Progenitor cell of endocrine pancreas (in vitro differentiated cells): ENCODE measurements around the gene ATP8B1. TPM values are rescaled to one million over a fixed set of nuclear protein-coding genes. Genes with fewer than 3 reads are reported as not detected.

ENCODE experiments used
- DNase-seq: peaks from one replicate; pipeline ENCODE4 v3.0.0; 2021; ENCODE audit warnings: low spot score; ENCODE audit not compliant: unreplicated experiment
- H3K27ac Mint-ChIP-seq: 2 replicates; pipeline ENCODE4 v1.8.0; 2021; ENCODE audit warnings: mild to moderate bottlenecking, moderate library complexity, mixed read lengths
- H3K27me3 Mint-ChIP-seq: 2 replicates; pipeline ENCODE4 v1.8.0; 2021; ENCODE audit warnings: mixed read lengths
- H3K36me3 Mint-ChIP-seq: 2 replicates; pipeline ENCODE4 v1.8.0; 2022; ENCODE audit warnings: mixed read lengths; ENCODE audit not compliant: insufficient read depth
- H3K4me1 Mint-ChIP-seq: 2 replicates; pipeline ENCODE4 v1.8.0; 2021; ENCODE audit warnings: low read depth, mixed read lengths
- H3K4me3 Mint-ChIP-seq: 2 replicates; pipeline ENCODE4 v1.8.0; 2021; ENCODE audit warnings: low read depth, mild to moderate bottlenecking, moderate library complexity, mixed read lengths
- H3K9me3 Mint-ChIP-seq: 2 replicates; pipeline ENCODE4 v1.8.0; 2021; ENCODE audit warnings: low read depth, mixed read lengths
- total RNA-seq: library from RNA; stranded (reverse); gene quantifications from 2 replicates; pipeline ENCODE4 v1.2.1, GENCODE V29; 2021
- TF ChIP-seq, protein P1 (sequence below): fragments of 200-600 bp; sonication (generic); IDR thresholded peaks from one replicate; pipeline ENCODE4 v1.5.0; 2021; ENCODE audit warnings: antibody characterized with exemption, mild to moderate bottlenecking; ENCODE audit not compliant: unreplicated experiment

ATP8B1 gene
- total RNA-seq, 1 donor from 2014 or later, result 21.9 TPM

GRCh38 chr18:57844319-57844718 lies 41.2 kb upstream of the ATP8B1 start:
- no peak for DNase-seq
- H3K4me3 Mint-ChIP-seq, result no peak overlapping the region
- no peaks in the 10 kb centered on the region for H3K36me3 Mint-ChIP-seq
- no peaks in the 10 kb centered on the region for H3K9me3 Mint-ChIP-seq
- peaks cover 7% of the 10 kb centered on the region for H3K4me1 Mint-ChIP-seq
- H3K27ac Mint-ChIP-seq, result no peak overlapping the region
- TF ChIP-seq, protein P1, sequence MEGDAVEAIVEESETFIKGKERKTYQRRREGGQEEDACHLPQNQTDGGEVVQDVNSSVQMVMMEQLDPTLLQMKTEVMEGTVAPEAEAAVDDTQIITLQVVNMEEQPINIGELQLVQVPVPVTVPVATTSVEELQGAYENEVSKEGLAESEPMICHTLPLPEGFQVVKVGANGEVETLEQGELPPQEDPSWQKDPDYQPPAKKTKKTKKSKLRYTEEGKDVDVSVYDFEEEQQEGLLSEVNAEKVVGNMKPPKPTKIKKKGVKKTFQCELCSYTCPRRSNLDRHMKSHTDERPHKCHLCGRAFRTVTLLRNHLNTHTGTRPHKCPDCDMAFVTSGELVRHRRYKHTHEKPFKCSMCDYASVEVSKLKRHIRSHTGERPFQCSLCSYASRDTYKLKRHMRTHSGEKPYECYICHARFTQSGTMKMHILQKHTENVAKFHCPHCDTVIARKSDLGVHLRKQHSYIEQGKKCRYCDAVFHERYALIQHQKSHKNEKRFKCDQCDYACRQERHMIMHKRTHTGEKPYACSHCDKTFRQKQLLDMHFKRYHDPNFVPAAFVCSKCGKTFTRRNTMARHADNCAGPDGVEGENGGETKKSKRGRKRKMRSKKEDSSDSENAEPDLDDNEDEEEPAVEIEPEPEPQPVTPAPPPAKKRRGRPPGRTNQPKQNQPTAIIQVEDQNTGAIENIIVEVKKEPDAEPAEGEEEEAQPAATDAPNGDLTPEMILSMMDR, result no peak
- H3K27me3 Mint-ChIP-seq, result no peaks in the 10 kb centered on the region

DNA sequence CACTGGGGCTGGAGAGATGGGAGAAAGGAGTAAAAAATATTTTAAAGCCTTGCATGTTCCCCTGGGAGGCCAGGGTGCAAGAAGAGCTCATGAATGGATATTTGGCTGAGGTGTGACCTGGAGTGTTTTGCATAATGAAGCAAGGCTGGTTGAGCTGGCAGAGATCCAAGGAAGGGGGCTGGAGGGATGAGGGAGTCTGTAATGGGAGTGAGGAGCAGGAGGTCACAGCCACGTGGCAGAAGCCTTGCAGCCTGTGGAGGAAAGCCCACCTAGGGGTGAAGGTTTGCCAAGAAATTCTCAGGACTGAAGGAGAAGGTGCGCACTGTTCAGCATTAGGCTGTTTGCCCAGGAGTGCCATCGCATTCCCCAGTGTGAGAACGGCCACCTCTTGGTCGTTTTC lies 40.3 kb upstream of the ATP8B1 start:
- Mint-ChIP-seq H3K9me3 (no peaks in the 10 kb centered on the region), H3K27me3 (peaks cover 3% of the 10 kb centered on the region), H3K4me3 (no peak overlapping the region), H3K4me1 (peaks cover 7% of the 10 kb centered on the region), H3K36me3 (no peaks in the 10 kb centered on the region), H3K27ac (no peak overlapping the region)
- no peak for DNase-seq
- TF ChIP-seq, protein P1, result no peak

DNA sequence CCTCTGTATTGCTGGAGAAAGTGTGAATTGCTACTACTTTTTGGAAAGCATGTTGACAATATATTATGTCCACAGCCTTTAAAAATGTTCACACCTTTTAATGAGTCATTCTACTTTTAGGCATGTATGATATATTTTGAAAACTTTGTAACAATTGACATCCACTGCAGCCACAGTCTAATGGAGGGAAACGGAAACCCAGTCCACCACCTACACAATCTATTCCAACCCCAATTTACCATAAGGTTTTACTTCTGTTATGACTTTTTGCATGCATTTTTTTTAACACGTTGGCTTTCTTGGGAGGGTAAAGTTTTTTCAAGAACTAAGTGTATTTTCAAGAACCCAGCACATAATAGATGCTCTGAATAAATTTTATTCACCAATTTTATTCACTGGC lies 38.5 kb upstream of the ATP8B1 start:
- peaks cover 7% of the 10 kb centered on the region for H3K4me1 Mint-ChIP-seq
- H3K9me3 Mint-ChIP-seq, result no peaks in the 10 kb centered on the region

DNA sequence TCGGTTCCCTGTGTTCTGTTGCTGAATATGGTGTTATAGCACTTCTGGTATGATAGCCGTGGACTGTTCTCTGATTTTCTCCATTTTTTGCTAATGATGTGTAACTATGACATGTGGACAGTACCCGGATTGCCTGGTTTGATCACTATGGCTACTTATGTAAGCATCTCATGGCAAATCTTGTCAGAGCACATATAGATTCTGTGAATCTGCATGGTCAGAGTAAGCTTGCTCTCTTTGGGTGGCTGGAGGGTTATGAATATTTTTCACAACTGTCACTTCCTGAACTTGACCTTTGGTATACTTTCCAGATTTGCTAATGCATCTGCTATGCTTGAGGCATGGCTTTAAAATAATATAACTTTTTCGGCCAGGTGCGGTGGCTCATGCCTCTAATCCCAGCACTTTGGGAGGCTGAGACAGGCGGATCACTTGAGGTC lies 36.8 kb upstream of the ATP8B1 start:
- Mint-ChIP-seq H3K27ac (no peak overlapping the region), H3K9me3 (no peaks in the 10 kb centered on the region), H3K4me3 (no peak overlapping the region), H3K4me1 (no peaks in the 10 kb centered on the region), H3K36me3 (no peaks in the 10 kb centered on the region), H3K27me3 (peaks cover 3% of the 10 kb centered on the region)
- DNase-seq, result no peak
- TF ChIP-seq, protein P1, result no peak

More for the DNA sequence above, 38.5 kb upstream of the ATP8B1 start:
- Mint-ChIP-seq H3K36me3 (no peaks in the 10 kb centered on the region), H3K4me3 (no peak overlapping the region), H3K27me3 (peaks cover 3% of the 10 kb centered on the region), H3K27ac (no peak overlapping the region)
- TF ChIP-seq, protein P1, result no peak
- DNase-seq, result no peak

DNA sequence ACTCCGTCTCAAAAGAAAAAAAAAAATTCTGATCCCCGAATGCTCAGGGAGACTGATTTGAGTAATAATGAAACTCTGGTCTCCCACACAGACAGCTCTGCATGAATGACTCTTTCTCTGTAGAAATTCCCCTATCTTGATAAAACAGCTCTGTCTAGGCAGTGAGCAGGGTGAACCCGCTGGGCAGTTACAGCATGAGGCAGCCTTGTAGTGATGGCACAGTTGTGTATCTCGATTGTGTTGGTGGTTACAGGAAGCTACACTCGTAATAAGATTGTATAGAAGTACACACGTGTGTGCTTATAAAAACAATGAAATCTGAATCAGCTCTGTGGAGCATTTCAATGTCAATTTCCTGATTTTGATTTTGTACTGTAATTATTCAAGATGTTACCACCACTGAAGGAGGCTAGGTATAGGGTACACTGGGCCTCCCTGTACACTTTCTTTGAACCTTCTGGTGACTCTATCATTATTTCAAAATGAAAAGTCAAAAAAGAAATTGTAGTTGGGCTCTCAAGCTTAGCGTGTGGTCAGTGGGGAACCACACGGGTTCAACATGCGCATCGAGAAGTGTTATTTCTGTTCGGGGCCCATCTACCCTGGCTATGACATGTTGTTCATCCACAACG lies 34.9 kb upstream of the ATP8B1 start:
- Mint-ChIP-seq H3K9me3 (no peaks in the 10 kb centered on the region), H3K4me1 (no peaks in the 10 kb centered on the region), H3K36me3 (no peaks in the 10 kb centered on the region), H3K4me3 (no peak overlapping the region), H3K27me3 (peaks cover 3% of the 10 kb centered on the region), H3K27ac (peak overlapping the region; percentile 42)
- TF ChIP-seq, protein P1, result no peak
- DNase-seq, result no peak
